Gastroesophageal sphincter (tissue), 4 donors: ENCODE data around the gene CERK. TPM values are rescaled to one million over a fixed set of nuclear protein-coding genes. Genes with fewer than 3 reads are reported as not detected.

Experiments used
- ATAC-seq: fragments of 150-250 bp; one replicate; pipeline ENCODE4 v1.9.1; 2016; ENCODE audit warnings: mild to moderate bottlenecking, moderate library complexity
- H3K27ac ChIP-seq, 4 donors: fragments of 200-600 bp; sonication (generic) in 3 of 4; 1 replicate in 3 of 4; 2 replicates in 1 of 4; pipeline ENCODE4 v1.5.1; 2016 to 2019
- H3K27me3 ChIP-seq: fragments of 200-600 bp; sonication (generic); one replicate; pipeline ENCODE4 v1.5.1; 2019
- H3K36me3 ChIP-seq, 2 donors: fragments of 200-600 bp; sonication (generic); one replicate each; pipeline ENCODE4 v1.5.1; 2019; ENCODE audit warnings: control low read depth in 1 of 2
- H3K4me1 ChIP-seq, 3 donors: fragments of 200-600 bp; sonication (generic); 1 replicate in 2 of 3; 2 replicates in 1 of 3; pipeline ENCODE4 v1.5.1; 2016 to 2019; ENCODE audit warnings: control low read depth in 2 of 3
- H3K4me3 ChIP-seq, 2 donors: fragments of 200-600 bp; sonication (generic); one replicate each; pipeline ENCODE4 v1.5.1; 2019; ENCODE audit warnings: mild to moderate bottlenecking in 1 of 2, moderate library complexity in 1 of 2
- H3K9me3 ChIP-seq, 3 donors: fragments of 200-600 bp; sonication (generic); one replicate each; pipeline ENCODE4 v1.5.1; 2017 to 2019; ENCODE audit warnings: control low read depth in 2 of 3
- CTCF ChIP-seq, 4 experiments: fragments of 200-600 bp in 2 of 4; fragments of 450-650 bp in 2 of 4; sonication (generic) in 1 of 4; IDR thresholded peaks; one replicate each; pipeline ENCODE4 v1.5.1; 2017 to 2019; ENCODE audit warnings: antibody characterized with exemption in 4 of 4, mild to moderate bottlenecking in 2 of 4, moderate library complexity in 2 of 4
- EP300 ChIP-seq: sonication (generic); formaldehyde crosslinking; IDR thresholded peaks from one replicate; pipeline ENCODE4 v1.6.1; 2017; ENCODE audit warnings: antibody characterized with exemption, mild to moderate bottlenecking
- POLR2A ChIP-seq, 2 donors: fragments of 450-650 bp; IDR thresholded peaks; one replicate each; pipeline ENCODE4 v1.6.1; 2017; ENCODE audit warnings: antibody characterized with exemption in 2 of 2, mild to moderate bottlenecking in 2 of 2, moderate library complexity in 1 of 2
- POLR2AphosphoS5 ChIP-seq: sonication (generic); formaldehyde crosslinking; IDR thresholded peaks from one replicate; pipeline ENCODE4 v1.6.1; 2017; ENCODE audit warnings: antibody characterized with exemption
- WGBS, 2 donors: methylation state at CpG; one replicate each; pipeline ENCODE4 v1.1.5; 2018; ENCODE audit warnings: low coverage in 1 of 2; 5-methylcytosine and 5-hydroxymethylcytosine counted together
- total RNA-seq, 4 donors: library from RNA; depleted of rRNA; stranded (reverse); fragments of >200 nt; gene quantifications; one replicate each; pipeline ENCODE4 v1.1.0, GENCODE V29; 2016

The CERK gene
- total RNA-seq, 4 donors from 2014 or later, result 44.6 to 55.9 (median 45.6) TPM

- Histone ChIP-seq H3K27me3 (no peaks in the 10 kb centered on the region), H3K27ac (no peak overlapping the region), H3K4me1 (peaks cover 0 to 7% (median 0%) of the 10 kb centered on the region in 3 donors), H3K9me3 (no peaks in the 10 kb centered on the region), H3K36me3 (peaks cover 0 to 43% of the 10 kb centered on the region in 2 donors), H3K4me3 (no peak overlapping the region)
- WGBS, 2 donors, result 100% methylated on average over 4 of the region's 14 CpGs; no CpG with 5 or more reads in 1 of the 2 donors
- TF ChIP-seq EP300 (no peak), POLR2AphosphoS5 (no peak), CTCF (IDR thresholded peaks at IDR 0.05) (no peak), POLR2A (IDR thresholded peaks at IDR 0.05) (no peak)
- no peak for ATAC-seq
Measured at GRCh38 chr22:46659059-46659790, 78.8 kb downstream of the CERK start.

- no peak for TF ChIP-seq POLR2AphosphoS5
- TF ChIP-seq EP300, result no peak
- no peak for TF ChIP-seq CTCF (IDR thresholded peaks at IDR 0.05)
- TF ChIP-seq POLR2A (IDR thresholded peaks at IDR 0.05), result no peak
- Histone ChIP-seq H3K4me1 (peaks cover 0 to 13% (median 3%) of the 10 kb centered on the region in 3 donors), H3K36me3 (peaks cover 0 to 34% of the 10 kb centered on the region in 2 donors), H3K27ac (no peak overlapping the region), H3K9me3 (no peaks in the 10 kb centered on the region), H3K27me3 (no peaks in the 10 kb centered on the region), H3K4me3 (no peak overlapping the region)
- no peak for ATAC-seq
- 100% methylated on average over 2 to 3 of the region's 37 CpGs for WGBS, 2 donors
Measured at GRCh38 chr22:46657996-46658947, 79.8 kb downstream of the CERK start.

- TF ChIP-seq POLR2A (IDR thresholded peaks at IDR 0.05) (no peak), EP300 (no peak), POLR2AphosphoS5 (no peak), CTCF (IDR thresholded peaks at IDR 0.05) (no peak)
- WGBS, 2 donors, result 96 to 97% methylated on average over 5 to 9 of the region's 10 CpGs
- H3K36me3 ChIP-seq, result peaks cover 0 to 27% of the 10 kb centered on the region in 2 donors
- peaks cover 0 to 20% (median 6%) of the 10 kb centered on the region in 3 donors for H3K4me1 ChIP-seq
- no peak overlapping the region for H3K4me3 ChIP-seq
- no peaks in the 10 kb centered on the region for H3K9me3 ChIP-seq
- ATAC-seq, result no peak
- H3K27me3 ChIP-seq, result no peaks in the 10 kb centered on the region
- no peak overlapping the region for H3K27ac ChIP-seq
Measured at GRCh38 chr22:46657655-46657953, 80.4 kb downstream of the CERK start.

- Histone ChIP-seq H3K9me3 (no peaks in the 10 kb centered on the region), H3K4me1 (peaks cover 0 to 25% (median 11%) of the 10 kb centered on the region in 3 donors), H3K4me3 (no peak overlapping the region), H3K36me3 (peaks cover 0 to 22% of the 10 kb centered on the region in 2 donors), H3K27me3 (no peaks in the 10 kb centered on the region), H3K27ac (no peak overlapping the region)
- WGBS, 2 donors, result 93 to 100% methylated on average over 3 to 4 of the region's 15 CpGs
- TF ChIP-seq CTCF (IDR thresholded peaks at IDR 0.05), result no peak
- no peak for TF ChIP-seq POLR2AphosphoS5
- no peak for TF ChIP-seq POLR2A (IDR thresholded peaks at IDR 0.05)
- TF ChIP-seq EP300, result no peak
- ATAC-seq, result no peak
Measured at GRCh38 chr22:46656856-46657654, 81.0 kb downstream of the CERK start.
